K562 (cell line): ENCODE measurements around the gene CEP162. TPM values are rescaled to one million over a fixed set of nuclear protein-coding genes. Genes with fewer than 3 reads are reported as not detected.

ENCODE experiments used
- ATAC-seq: fragments of 200-7000 bp; cut with Tn5 transposase; 3 replicates; pipeline ENCODE4 v1.9.1; 2020; ENCODE audit warnings: moderate library complexity
- BruUV-seq: library from RNA; stranded (reverse); fragments of 400-500 nt; replicated peaks from 2 replicates; lab custom pipeline; 2021; lab: Mats Ljungman, UMichigan
- CTCF ChIA-PET: fragments of 300-600 bp; formaldehyde crosslinking; extraction: SDS; loops from one replicate; lab custom pipeline; 2021; ENCODE audit warnings: low intra/inter-chr PET ratio; lab: Yijun Ruan, JAX
- POLR2A ChIA-PET: fragments of 300-600, 350-650 bp; sonication (Branson Sonifier 250); formaldehyde crosslinking; extraction: SDS; loops from one replicate; lab custom pipeline; 2021; ENCODE audit warnings: antibody characterized with exemption, inconsistent platforms; lab: Yijun Ruan, JAX
- DNase-seq, 4 experiments: peaks; one replicate each; pipeline versions ENCODE4 v3.0.0 to v3.0.0-alpha.2; 2011 to 2018; ENCODE audit warnings: low spot score in 3 of 4, mixed read lengths in 3 of 4; ENCODE audit errors: extremely low read depth in 1 of 4
- FAIRE-seq: peaks from 2 replicates; lab custom pipeline; 2011; peaks lifted over from hg19 to GRCh38; lab: Jason Lieb, UNC
- H2AFZ ChIP-seq: 2 replicates; pipeline ENCODE4 v1.6.0; 2011; ENCODE audit warnings: low read depth, low read length, control low read depth, inconsistent platforms
- H3K27ac ChIP-seq: fragments of 200-600 bp; 3 replicates; pipeline ENCODE4 v1.8.0; 2011; ENCODE audit warnings: low read depth, mild to moderate bottlenecking, control low read depth, inconsistent platforms, low read length, moderate library complexity, mixed read lengths; ENCODE audit errors: extremely low read depth
- H3K27me3 ChIP-seq, 2 experiments: fragments of 300-600 bp in 1 of 2; 2 replicates in 1 of 2; 3 replicates in 1 of 2; pipeline versions ENCODE4 v1.6.0 to v1.8.0; 2011; ENCODE audit warnings: inconsistent platforms in 2 of 2, low read length in 2 of 2, mild to moderate bottlenecking in 1 of 2, mixed read lengths in 1 of 2, moderate library complexity in 1 of 2; ENCODE audit not compliant: control insufficient read depth in 2 of 2, insufficient read depth in 2 of 2
- H3K36me3 ChIP-seq: fragments of 300-600 bp; 3 replicates; pipeline ENCODE4 v1.8.0; 2011; ENCODE audit warnings: mild to moderate bottlenecking, low read length, inconsistent platforms; ENCODE audit not compliant: control insufficient read depth, insufficient read depth
- H3K4me1 ChIP-seq, 2 experiments: fragments of 200-600 bp in 1 of 2; replicated peaks in 1 of 2; 2 replicates in 1 of 2; 3 replicates in 1 of 2; pipeline versions ENCODE4 v1.5.1 to v1.8.0; 2011; ENCODE audit warnings: inconsistent platforms in 2 of 2, low read length in 2 of 2, mild to moderate bottlenecking in 1 of 2, mixed read lengths in 1 of 2, moderate library complexity in 1 of 2; ENCODE audit not compliant: control insufficient read depth in 2 of 2, insufficient read depth in 2 of 2
- H3K4me2 ChIP-seq: 2 replicates; pipeline ENCODE4 v1.6.1; 2011; ENCODE audit warnings: low read length, control low read depth, inconsistent platforms, mixed read lengths; ENCODE audit not compliant: insufficient read depth
- H3K4me3 ChIP-seq: fragments of 200-600 bp; sonication (generic), shearing (Covaris generic); 2 replicates; pipeline ENCODE4 v1.5.1; 2016; ENCODE audit warnings: control low read depth, inconsistent platforms
- H3K79me2 ChIP-seq: fragments of 200-600 bp; 3 replicates; pipeline ENCODE4 v1.8.0; 2011; ENCODE audit warnings: low read length, inconsistent platforms; ENCODE audit not compliant: control insufficient read depth, insufficient read depth
- H3K9ac ChIP-seq, 2 experiments: 2 replicates each; pipeline versions ENCODE4 v1.6.0 to v1.6.1; 2011; ENCODE audit warnings: low read depth in 2 of 2, low read length in 2 of 2, control low read depth in 1 of 2, inconsistent platforms in 1 of 2, mild to moderate bottlenecking in 1 of 2, mixed read lengths in 1 of 2; ENCODE audit not compliant: insufficient read depth in 1 of 2
- H3K9me1 ChIP-seq: one replicate; pipeline ENCODE4 v1.6.0; 2011; ENCODE audit warnings: inconsistent platforms, mild to moderate bottlenecking, low read length, moderate library complexity; ENCODE audit not compliant: control insufficient read depth, insufficient read depth
- H3K9me3 ChIP-seq: replicated peaks from 2 replicates; pipeline ENCODE4 v1.5.1; 2011; ENCODE audit warnings: low read depth, low read length, inconsistent platforms; ENCODE audit not compliant: control insufficient read depth, insufficient read depth
- H4K20me1 ChIP-seq: replicated peaks from 2 replicates; pipeline ENCODE4 v1.6.1; 2011; ENCODE audit warnings: low read length, inconsistent platforms, mixed read lengths; ENCODE audit not compliant: control insufficient read depth, insufficient read depth
- CTBP1 ChIP-seq: fragments of 450-650 bp; IDR thresholded peaks from 2 replicates; pipeline ENCODE4 v1.6.1; 2016; ENCODE audit warnings: borderline replicate concordance
- CTCF ChIP-seq, 3 experiments: IDR thresholded peaks in 2 of 3; conservative IDR thresholded peaks in 1 of 3; 2 replicates each; pipeline ENCODE4 v1.5.1; 2011 to 2012; ENCODE audit warnings: low read length in 3 of 3, mild to moderate bottlenecking in 3 of 3, control low read depth in 2 of 3, improper control_type of control experiment in 1 of 3, inconsistent platforms in 1 of 3, low read depth in 1 of 3, mixed read lengths in 1 of 3, moderate library complexity in 1 of 3; ENCODE audit not compliant: insufficient read depth in 2 of 3
- DEAF1 ChIP-seq: fragments of 450-650 bp; formaldehyde crosslinking; IDR thresholded peaks from 2 replicates; pipeline ENCODE4 v1.4.0; 2020; ENCODE audit warnings: mild to moderate bottlenecking, moderate library complexity
- E2F6 ChIP-seq, 2 experiments: IDR thresholded peaks; 2 replicates each; pipeline ENCODE4 v1.6.1; 2011; ENCODE audit warnings: borderline replicate concordance in 1 of 2, control low read depth in 1 of 2, low read depth in 1 of 2, low read length in 1 of 2, mild to moderate bottlenecking in 1 of 2, mixed read lengths in 1 of 2, moderate library complexity in 1 of 2; ENCODE audit not compliant: insufficient read depth in 1 of 2, insufficient read length in 1 of 2, poor library complexity in 1 of 2, severe bottlenecking in 1 of 2; ENCODE audit errors: extremely low read depth in 1 of 2
- EP400 ChIP-seq: fragments of 450-650 bp; IDR thresholded peaks from 2 replicates; pipeline ENCODE4 v1.6.1; 2017; ENCODE audit warnings: antibody characterized with exemption, mild to moderate bottlenecking, moderate library complexity
- GATAD2B ChIP-seq: fragments of 450-650 bp; IDR thresholded peaks from 2 replicates; pipeline ENCODE4 v1.6.1; 2017; ENCODE audit warnings: mild to moderate bottlenecking, borderline replicate concordance
- GTF2B ChIP-seq: IDR thresholded peaks from 2 replicates; pipeline ENCODE4 v1.6.1; 2011; ENCODE audit not compliant: insufficient read length; ENCODE audit errors: extremely low read depth
- HIVEP1 ChIP-seq: fragments of 250-450 bp; sonication (Bioruptor Pico); IDR thresholded peaks from 2 replicates; pipeline ENCODE4 v1.4.0; 2020; ENCODE audit warnings: mild to moderate bottlenecking
- KDM4B ChIP-seq, 2 experiments: fragments of 450-650 bp in 1 of 2; sonication (generic) in 1 of 2; IDR thresholded peaks; 2 replicates each; pipeline ENCODE4 v1.6.1; 2016 to 2017; ENCODE audit warnings: borderline replicate concordance in 2 of 2, antibody characterized with exemption in 1 of 2, low read depth in 1 of 2, mild to moderate bottlenecking in 1 of 2
- NR2F6 ChIP-seq: fragments of 450-650 bp; formaldehyde crosslinking; IDR thresholded peaks from 2 replicates; pipeline ENCODE4 v1.4.0; 2020; ENCODE audit warnings: mild to moderate bottlenecking
- POLR2H ChIP-seq: IDR thresholded peaks from 2 replicates; pipeline ENCODE4 v1.6.1; 2016; ENCODE audit warnings: missing genetic modification characterization, low read depth, mild to moderate bottlenecking, control low read depth, missing compliant biosample characterization, moderate library complexity
- SMC3 ChIP-seq: conservative IDR thresholded peaks from 2 replicates; pipeline ENCODE4 v1.6.1; 2011; ENCODE audit warnings: low read depth, low read length, improper control_type of control experiment; ENCODE audit not compliant: insufficient read depth
- U2AF2 ChIP-seq: fragments of 200-400 bp; formaldehyde crosslinking; optimal IDR thresholded peaks from 2 replicates; pipeline ENCODE3; 2017; ENCODE audit warnings: low read depth, mild to moderate bottlenecking, low read length
- ZNF146 ChIP-seq: IDR thresholded peaks from one replicate; pipeline ENCODE4 v1.6.1; 2018; ENCODE audit warnings: missing compliant biosample characterization; ENCODE audit not compliant: unreplicated experiment
- ZNF695 ChIP-seq: fragments of 450-650 bp; formaldehyde crosslinking; IDR thresholded peaks from 2 replicates; pipeline ENCODE4 v1.4.0; 2020; ENCODE audit warnings: mild to moderate bottlenecking, moderate library complexity
- WGBS: fragments of 100-300 bp; shearing (Covaris generic); methylation state at CpG from one replicate; pipeline ENCODE4 v1.1.6; 2016; ENCODE audit warnings: low coverage, mixed read lengths; ENCODE audit not compliant: insufficient coverage; ENCODE audit errors: missing lambda C conversion rate; 5-methylcytosine and 5-hydroxymethylcytosine counted together
- in situ Hi-C: fragments of 300-500 bp; cut with MboI; formaldehyde crosslinking; loops from 4 replicates; pipeline ENCODE4 v1.15.0; 2018; ENCODE audit warnings: inconsistent platforms, mixed read lengths
- intact Hi-C: fragments of 100-400 bp; cut with micrococcal nuclease; formaldehyde crosslinking; loops from 2 replicates; pipeline ENCODE4 v1.14.2; 2022
- polyA plus RNA-seq, 8 experiments: library from polyadenylated mRNA; depleted of rRNA in 4 of 8; stranded (reverse) in 5 of 8; unstranded in 3 of 8; fragments of >200 nt; fragmentation: Nextera tagmentation in 2 of 8; fragmentation: Illumina TruSeq in 1 of 8; extraction: Ambion mirVana in 2 of 8; extraction: Trizol in 1 of 8; gene quantifications; 2 replicates each; pipeline versions ENCODE4 v1.2.1 to v1.2.3, GENCODE V29; 2011 to 2014; ENCODE audit warnings: inconsistent platforms in 1 of 8, missing spikeins in 1 of 8
- total RNA-seq, 7 experiments: library from RNA; depleted of rRNA in 6 of 7; stranded (reverse); fragments of >200 nt in 6 of 7; fragmentation: Illumina TruSeq in 2 of 7; extraction: Trizol in 2 of 7; gene quantifications; 2 replicates each; pipeline versions ENCODE4 v1.2.1 to v1.2.3, GENCODE V29; 2011 to 2021; ENCODE audit warnings: low replicate concordance in 1 of 7

Gene CEP162
- total and polyA plus RNA-seq, 9 of the 15 experiments (the other 6 are each of a cell fraction or from before 2014, with no cell fraction given), result 3.9 to 8.6 (median 6.7) TPM

GRCh38 chr6:84220809-84221409, 6.5 kb downstream of the CEP162 start:
- no TSS peak for BruUV-seq
- peak; percentile 33; the same call in 1 of the 2 replicates for TF ChIP-seq EP400
- no peak for TF ChIP-seq NR2F6 (CRISPR knock-in tag)
- TF ChIP-seq POLR2H (tag), result 0 out of 2 replicates have a peak, but pooled peaks have one; percentile 22
- no peak for TF ChIP-seq E2F6 (IDR thresholded peaks at IDR 0.05; ENCODE audit: borderline replicate concordance in 1 of 2, extremely low read depth in 1 of 2, insufficient read depth in 1 of 2, insufficient read length in 1 of 2, low read depth in 1 of 2, low read length in 1 of 2, poor library complexity in 1 of 2, severe bottlenecking in 1 of 2)
- TF ChIP-seq GTF2B, result no peak
- TF ChIP-seq DEAF1, result peak; percentile 60
- 0 out of 4 replicates have a peak, but pooled peaks of 1 of the 2 experiments have one; percentile 81 for TF ChIP-seq KDM4B (IDR thresholded peaks at IDR 0.05; ENCODE audit: borderline replicate concordance in 2 of 2, low read depth in 1 of 2)
- no peak for TF ChIP-seq ZNF695 (CRISPR knock-in tag)
- TF ChIP-seq ZNF146 (CRISPR knock-in tag), result no peak
- TF ChIP-seq CTBP1, result no peak
- peak; percentile 41; the same call in 1 of the 2 replicates for TF ChIP-seq SMC3
- TF ChIP-seq U2AF2, result no peak
- no peak for TF ChIP-seq HIVEP1 (CRISPR knock-in tag)
- peak in 2 of 3 experiments; percentile 43 to 65; a peak in 4 of 6 replicates for TF ChIP-seq CTCF (IDR thresholded peaks at IDR 0.05 in 2 of 3, conservative IDR thresholded peaks at IDR 0.05 in 1 of 3; ENCODE audit: insufficient read depth in 2 of 3, low read depth in 1 of 3, low read length in 3 of 3)
- TF ChIP-seq GATAD2B, result peak; percentile 46; the same call in 1 of the 2 replicates

More at GRCh38 chr6:84220809-84221409, 6.5 kb downstream of the CEP162 start:
- Histone ChIP-seq H3K9ac (no peak overlapping the region), H4K20me1 (no peaks in the 10 kb centered on the region), H3K4me2 (no peak overlapping the region), H3K79me2 (no peaks in the 10 kb centered on the region), H3K4me3 (no peak overlapping the region), H2AFZ (no peak overlapping the region), H3K27ac (no peak overlapping the region), H3K4me1 (peaks cover 0 to under 1% of the 10 kb centered on the region in 2 experiments; a peak in 2 of 5 replicates), H3K9me1 (no peaks in the 10 kb centered on the region), H3K27me3 (no peaks in the 10 kb centered on the region), H3K9me3 (no peaks in the 10 kb centered on the region), H3K36me3 (no peaks in the 10 kb centered on the region)
- in situ Hi-C loops (loop anchor here (25.0 kb wide), 1 partner anchor 609 kb away; no protein-coding TSS in a partner anchor), intact Hi-C loops (loop anchor here (1.0 to 10.0 kb wide), 4 partner anchors 166 to 1104 kb away; no protein-coding TSS in a partner anchor)
- DNase-seq (peak in 3 of 4 experiments; percentile 11 to 58 (median 16)), ATAC-seq (0 out of 3 replicates have a peak, but pooled peaks have one; percentile 49), FAIRE-seq (peak; percentile 6)
- 37% methylated on average over 3 of the region's 3 CpGs for WGBS
- POLR2A ChIA-PET, result no interaction called here
- CTCF ChIA-PET, result interaction anchor here (1.3 to 4.3 kb wide), 3 partner anchors 336 to 606 kb away, joined by 3 to 45 read pairs (median 10); partner anchors contain the start of gene CYB5R4
